ENCODE measurements around the gene EXOSC10.

Gene EXOSC10

GRCh38 chr1:11099310-11100148, at the start of gene EXOSC10:
Gene EXOSC10, minus strand, starts transcription at chr1:11099869. Its CDS starts 38 bp downstream, at chr1:11099831.
- DNase-seq, result peak; percentile 81

GRCh38 chr1:11147197-11147770, 47.6 kb upstream of the EXOSC10 start:
- no peak for DNase-seq

GRCh38 chr1:11145741-11146140, 46.1 kb upstream of the EXOSC10 start:
- no peak for DNase-seq

GRCh38 chr1:11144570-11145256, 45.0 kb upstream of the EXOSC10 start:
- no peak for DNase-seq

- DNase-seq, result no peak
Observed at GRCh38 chr1:11143907-11144306, 44.2 kb upstream of the EXOSC10 start.

- DNase-seq, result no peak
Observed at GRCh38 chr1:11143401-11143800, 43.7 kb upstream of the EXOSC10 start.

- DNase-seq, result no peak
Observed at GRCh38 chr1:11142618-11143391, 43.1 kb upstream of the EXOSC10 start.

GRCh38 chr1:11138952-11139351, 39.3 kb upstream of the EXOSC10 start:
- no peak for DNase-seq

- no peak for DNase-seq
Observed at GRCh38 chr1:11138029-11138428, 38.4 kb upstream of the EXOSC10 start.

- DNase-seq, result no peak
Observed at GRCh38 chr1:11134898-11135266, 35.2 kb upstream of the EXOSC10 start.

- DNase-seq, result no peak
Observed at GRCh38 chr1:11134251-11134897, 34.7 kb upstream of the EXOSC10 start.

- no peak for DNase-seq
Observed at GRCh38 chr1:11132563-11133293, 33.1 kb upstream of the EXOSC10 start.

- DNase-seq, result no peak
Observed at GRCh38 chr1:11131816-11132215, 32.1 kb upstream of the EXOSC10 start.

- DNase-seq, result no peak
Observed at GRCh38 chr1:11130406-11130805, 30.7 kb upstream of the EXOSC10 start.

GRCh38 chr1:11129649-11130390, 30.2 kb upstream of the EXOSC10 start:
- DNase-seq, result no peak

- DNase-seq, result no peak
Observed at GRCh38 chr1:11126569-11126968, 26.9 kb upstream of the EXOSC10 start.

- DNase-seq, result no peak
Observed at GRCh38 chr1:11125931-11126330, 26.3 kb upstream of the EXOSC10 start.

GRCh38 chr1:11124965-11125364, 25.3 kb upstream of the EXOSC10 start:
- no peak for DNase-seq

- no peak for DNase-seq
Observed at GRCh38 chr1:11116318-11116717, 16.6 kb upstream of the EXOSC10 start.

- DNase-seq, result no peak
Observed at GRCh38 chr1:11114966-11115365, 15.3 kb upstream of the EXOSC10 start.
